GM12878 (cell line): ENCODE data around the gene ZNF48. TPM values are rescaled to one million over a fixed set of nuclear protein-coding genes. Genes with fewer than 3 reads are reported as not detected.

ENCODE experiments used
- BCLAF1 ChIP-seq: fragments of 450-650 bp; IDR thresholded peaks from 2 replicates; pipeline ENCODE4 v1.6.1; 2017; ENCODE audit warnings: antibody characterized with exemption, mild to moderate bottlenecking, moderate library complexity
- BRCA1 ChIP-seq: IDR thresholded peaks from 2 replicates; pipeline ENCODE4 v1.6.1; 2011; ENCODE audit warnings: low read depth, low read length, improper control_type of control experiment
- CBX5 ChIP-seq: sonication (generic); IDR thresholded peaks from 2 replicates; pipeline ENCODE4 v1.6.1; 2016; ENCODE audit warnings: low read depth, moderate library complexity, mild to moderate bottlenecking, inconsistent platforms
- CREM ChIP-seq: IDR thresholded peaks from 2 replicates; pipeline ENCODE4 v1.6.1; 2014; ENCODE audit warnings: antibody characterized with exemption, low read depth
- FOXM1 ChIP-seq: IDR thresholded peaks from 2 replicates; pipeline ENCODE4 v1.6.1; 2012; ENCODE audit warnings: low read depth, mild to moderate bottlenecking, inconsistent platforms, low read length, moderate library complexity
- GABPA ChIP-seq: IDR thresholded peaks from 2 replicates; pipeline ENCODE4 v1.6.1; 2014; ENCODE audit warnings: antibody characterized with exemption, low read depth, mild to moderate bottlenecking, inconsistent platforms
- HSF1 ChIP-seq: fragments of 150-350 bp; IDR thresholded peaks from 2 replicates; pipeline ENCODE4 v1.6.1; 2014; ENCODE audit warnings: mild to moderate bottlenecking, low read depth, low read length
- IKZF2 ChIP-seq, 2 experiments: fragments of 450-650 bp; IDR thresholded peaks; 2 replicates each; pipeline ENCODE4 v1.6.1; 2017; ENCODE audit warnings: mild to moderate bottlenecking in 2 of 2, moderate library complexity in 2 of 2
- MYB ChIP-seq: fragments of 150-350 bp; IDR thresholded peaks from 2 replicates; pipeline ENCODE4 v1.6.1; 2014; ENCODE audit warnings: mild to moderate bottlenecking, low read depth, low read length, borderline replicate concordance
- NR2C1 ChIP-seq: fragments of 450-650 bp; IDR thresholded peaks from 2 replicates; pipeline ENCODE4 v1.6.1; 2017; ENCODE audit warnings: antibody characterized with exemption, mild to moderate bottlenecking, moderate library complexity
- RBBP5 ChIP-seq: fragments of 200-600 bp; sonication (generic); conservative IDR thresholded peaks from 2 replicates; pipeline ENCODE4 v1.6.1; 2016
- RELB ChIP-seq: fragments of 450-650 bp; IDR thresholded peaks from 2 replicates; pipeline ENCODE4 v1.6.1; 2017; ENCODE audit warnings: low read depth, mild to moderate bottlenecking, moderate library complexity
- RUNX3 ChIP-seq: IDR thresholded peaks from 2 replicates; pipeline ENCODE4 v1.6.1; 2012; ENCODE audit warnings: low read length, inconsistent platforms
- SP1 ChIP-seq: IDR thresholded peaks from one replicate; pipeline ENCODE4 v1.6.1; 2011; ENCODE audit warnings: low read depth, low read length
- SREBF1 ChIP-seq: IDR thresholded peaks from 2 replicates; pipeline ENCODE4 v1.6.1; 2012; ENCODE audit warnings: mild to moderate bottlenecking, low read length
- STAT3 ChIP-seq: IDR thresholded peaks from 2 replicates; pipeline ENCODE4 v1.6.1; 2011; ENCODE audit warnings: low read depth, low read length, improper control_type of control experiment
- SUPT20H ChIP-seq: IDR thresholded peaks from 2 replicates; pipeline ENCODE4 v1.6.1; 2011; ENCODE audit warnings: low read depth, mild to moderate bottlenecking, low read length, moderate library complexity, borderline replicate concordance; ENCODE audit not compliant: control insufficient read depth
- ZNF207 ChIP-seq: fragments of 450-650 bp; IDR thresholded peaks from 2 replicates; pipeline ENCODE4 v1.6.1; 2014; ENCODE audit warnings: antibody characterized with exemption, mild to moderate bottlenecking, borderline replicate concordance
- polyA plus RNA-seq, 11 experiments: library from polyadenylated mRNA; depleted of rRNA in 4 of 11; unstranded in 6 of 11; stranded (reverse) in 5 of 11; fragments of >200 nt; fragmentation: Nextera tagmentation in 4 of 11; fragmentation: Illumina TruSeq in 1 of 11; extraction: Ambion mirVana in 4 of 11; extraction: Trizol in 1 of 11; gene quantifications; 1 replicate in 1 of 11; 2 replicates in 10 of 11; pipeline versions ENCODE4 v1.2.1 to v1.2.3, GENCODE V29; 2011 to 2016; ENCODE audit warnings: inconsistent platforms in 2 of 11, missing spikeins in 2 of 11, low read depth in 1 of 11
- total RNA-seq, 4 experiments: library from RNA; depleted of rRNA in 3 of 4; stranded (reverse); fragments of >200 nt in 3 of 4; fragmentation: Illumina TruSeq in 1 of 4; extraction: Trizol in 1 of 4; gene quantifications; 2 replicates each; pipeline versions ENCODE4 v1.2.1 to v1.2.3, GENCODE V29; 2013 to 2021
- TF ChIP-seq, protein P1 (sequence below): fragments of 450-650 bp; IDR thresholded peaks from 2 replicates; pipeline ENCODE4 v1.6.1; 2014; ENCODE audit warnings: mild to moderate bottlenecking
- TF ChIP-seq, protein P2 (sequence below): fragments of 450-650 bp; IDR thresholded peaks from 2 replicates; pipeline ENCODE4 v1.6.1; 2017; ENCODE audit warnings: mild to moderate bottlenecking, low read depth, inconsistent platforms; ENCODE audit not compliant: poor library complexity, severe bottlenecking
- TF ChIP-seq, protein P3 (sequence below): IDR thresholded peaks from 2 replicates; pipeline ENCODE4 v1.6.1; 2012; ENCODE audit warnings: low read depth, low read length, improper control_type of control experiment

The ZNF48 gene
- total and polyA plus RNA-seq, 10 of the 15 experiments (the other 5 are each of a cell fraction or from before 2014, with no cell fraction given): 0.14 to 12.0 (median 4.2) TPM

- no peak for TF ChIP-seq MYB
- no peak for TF ChIP-seq BRCA1
- TF ChIP-seq, protein P1, sequence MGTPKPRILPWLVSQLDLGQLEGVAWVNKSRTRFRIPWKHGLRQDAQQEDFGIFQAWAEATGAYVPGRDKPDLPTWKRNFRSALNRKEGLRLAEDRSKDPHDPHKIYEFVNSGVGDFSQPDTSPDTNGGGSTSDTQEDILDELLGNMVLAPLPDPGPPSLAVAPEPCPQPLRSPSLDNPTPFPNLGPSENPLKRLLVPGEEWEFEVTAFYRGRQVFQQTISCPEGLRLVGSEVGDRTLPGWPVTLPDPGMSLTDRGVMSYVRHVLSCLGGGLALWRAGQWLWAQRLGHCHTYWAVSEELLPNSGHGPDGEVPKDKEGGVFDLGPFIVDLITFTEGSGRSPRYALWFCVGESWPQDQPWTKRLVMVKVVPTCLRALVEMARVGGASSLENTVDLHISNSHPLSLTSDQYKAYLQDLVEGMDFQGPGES: peak; percentile 90
- TF ChIP-seq CREM: peak; percentile 73
- no peak for TF ChIP-seq STAT3
- TF ChIP-seq SP1: peak; percentile 96
- no peak for TF ChIP-seq RBBP5
- TF ChIP-seq, protein P2, sequence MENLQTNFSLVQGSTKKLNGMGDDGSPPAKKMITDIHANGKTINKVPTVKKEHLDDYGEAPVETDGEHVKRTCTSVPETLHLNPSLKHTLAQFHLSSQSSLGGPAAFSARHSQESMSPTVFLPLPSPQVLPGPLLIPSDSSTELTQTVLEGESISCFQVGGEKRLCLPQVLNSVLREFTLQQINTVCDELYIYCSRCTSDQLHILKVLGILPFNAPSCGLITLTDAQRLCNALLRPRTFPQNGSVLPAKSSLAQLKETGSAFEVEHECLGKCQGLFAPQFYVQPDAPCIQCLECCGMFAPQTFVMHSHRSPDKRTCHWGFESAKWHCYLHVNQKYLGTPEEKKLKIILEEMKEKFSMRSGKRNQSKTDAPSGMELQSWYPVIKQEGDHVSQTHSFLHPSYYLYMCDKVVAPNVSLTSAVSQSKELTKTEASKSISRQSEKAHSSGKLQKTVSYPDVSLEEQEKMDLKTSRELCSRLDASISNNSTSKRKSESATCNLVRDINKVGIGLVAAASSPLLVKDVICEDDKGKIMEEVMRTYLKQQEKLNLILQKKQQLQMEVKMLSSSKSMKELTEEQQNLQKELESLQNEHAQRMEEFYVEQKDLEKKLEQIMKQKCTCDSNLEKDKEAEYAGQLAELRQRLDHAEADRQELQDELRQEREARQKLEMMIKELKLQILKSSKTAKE: peak; percentile 92
- 0 out of 2 replicates have a peak, but pooled peaks have one; percentile 71 for TF ChIP-seq GABPA
- no peak for TF ChIP-seq RELB
- TF ChIP-seq, protein P3, sequence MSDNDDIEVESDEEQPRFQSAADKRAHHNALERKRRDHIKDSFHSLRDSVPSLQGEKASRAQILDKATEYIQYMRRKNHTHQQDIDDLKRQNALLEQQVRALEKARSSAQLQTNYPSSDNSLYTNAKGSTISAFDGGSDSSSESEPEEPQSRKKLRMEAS: no peak
- no peak for TF ChIP-seq CBX5
- no peak for TF ChIP-seq FOXM1
- TF ChIP-seq HSF1: no peak
- TF ChIP-seq RUNX3: peak; percentile 47
- TF ChIP-seq ZNF207: no peak; the same call in 1 of the 2 replicates
- 0 out of 2 replicates have a peak, but pooled peaks have one; percentile 17 for TF ChIP-seq NR2C1
- TF ChIP-seq BCLAF1: no peak
- no peak; a peak in 1 of 4 replicates for TF ChIP-seq IKZF2 (IDR thresholded peaks at IDR 0.05)
- TF ChIP-seq SUPT20H: no peak
- TF ChIP-seq SREBF1: no peak
Measured at GRCh38 chr16:30370456-30371247, 24.6 kb upstream of the ZNF48 start, which contains the start of gene TBC1D10B (continued).
